Stimulated activated naive CD8-positive, alpha-beta T cell treated with anti-CD3 and anti-CD28 coated beads, Interleukin-15, Interleukin-2, amounts not matched to agents 100 ng/mL and 50 ng/mL, for 24 hours (primary cell): Measurements from ENCODE around the gene ELF4.

ENCODE experiments used
- H3K27ac Mint-ChIP-seq: one replicate; pipeline ENCODE4 v1.8.0; 2021; ENCODE audit warnings: mild to moderate bottlenecking, mixed read lengths
- H3K27me3 Mint-ChIP-seq: one replicate; pipeline ENCODE4 v1.8.0; 2021; ENCODE audit warnings: mixed read lengths
- H3K36me3 Mint-ChIP-seq: one replicate; pipeline ENCODE4 v1.8.0; 2021; ENCODE audit warnings: low read depth, mixed read lengths
- H3K4me1 Mint-ChIP-seq: one replicate; pipeline ENCODE4 v1.8.0; 2021; ENCODE audit warnings: low read depth, mixed read lengths
- H3K4me3 Mint-ChIP-seq: one replicate; pipeline ENCODE4 v1.8.0; 2021; ENCODE audit warnings: mild to moderate bottlenecking, mixed read lengths
- H3K9me3 Mint-ChIP-seq: one replicate; pipeline ENCODE4 v1.8.0; 2021; ENCODE audit warnings: mixed read lengths

The ELF4 gene

GRCh38 chrX:130110379-130111219 lies at the start of gene ELF4:
Gene ELF4, minus strand, starts transcription at chrX:130110497. Its CDS starts 29,167 bp downstream, at chrX:130081330.
- peak within 1 kb of the TSS; percentile 90 for H3K4me3 Mint-ChIP-seq
- no peaks in the 10 kb centered on the region for H3K9me3 Mint-ChIP-seq
- H3K4me1 Mint-ChIP-seq, result peaks cover 49% of the 10 kb centered on the region
- no peaks in the 10 kb centered on the region for H3K27me3 Mint-ChIP-seq
- peaks cover 4% of the 10 kb centered on the region for H3K36me3 Mint-ChIP-seq
- H3K27ac Mint-ChIP-seq, result peak within 1 kb of the TSS; percentile 89

GRCh38 chrX:130159776-130160175 lies 49.5 kb upstream of the ELF4 start:
- H3K27me3 Mint-ChIP-seq, result no peaks in the 10 kb centered on the region
- H3K9me3 Mint-ChIP-seq, result no peaks in the 10 kb centered on the region
- H3K36me3 Mint-ChIP-seq, result peaks cover 9% of the 10 kb centered on the region
- H3K27ac Mint-ChIP-seq, result no peak overlapping the region
- H3K4me3 Mint-ChIP-seq, result no peak overlapping the region
- peaks cover 43% of the 10 kb centered on the region for H3K4me1 Mint-ChIP-seq

GRCh38 chrX:130158311-130158710 lies 48.0 kb upstream of the ELF4 start:
- no peak overlapping the region for H3K4me3 Mint-ChIP-seq

GRCh38 chrX:130155564-130155963 lies 45.3 kb upstream of the ELF4 start:
- Mint-ChIP-seq H3K4me1 (peaks cover 16% of the 10 kb centered on the region), H3K27ac (no peak overlapping the region)

More at GRCh38 chrX:130158311-130158710, 48.0 kb upstream of the ELF4 start:
- H3K27ac Mint-ChIP-seq, result no peak overlapping the region
- H3K4me1 Mint-ChIP-seq, result peaks cover 30% of the 10 kb centered on the region
- H3K9me3 Mint-ChIP-seq, result no peaks in the 10 kb centered on the region
- H3K27me3 Mint-ChIP-seq, result no peaks in the 10 kb centered on the region
- H3K36me3 Mint-ChIP-seq, result peaks cover 4% of the 10 kb centered on the region

GRCh38 chrX:130147631-130148030 lies 37.3 kb upstream of the ELF4 start:
- Mint-ChIP-seq H3K27ac (no peak overlapping the region), H3K27me3 (no peaks in the 10 kb centered on the region), H3K4me1 (no peaks in the 10 kb centered on the region), H3K4me3 (no peak overlapping the region), H3K9me3 (no peaks in the 10 kb centered on the region), H3K36me3 (peaks cover 36% of the 10 kb centered on the region)

More at GRCh38 chrX:130155564-130155963, 45.3 kb upstream of the ELF4 start:
- H3K36me3 Mint-ChIP-seq, result peaks cover 6% of the 10 kb centered on the region
- H3K4me3 Mint-ChIP-seq, result no peak overlapping the region
- H3K9me3 Mint-ChIP-seq, result no peaks in the 10 kb centered on the region
- H3K27me3 Mint-ChIP-seq, result no peaks in the 10 kb centered on the region

GRCh38 chrX:130145123-130145522 lies 34.8 kb upstream of the ELF4 start:
- Mint-ChIP-seq H3K27ac (no peak overlapping the region), H3K36me3 (peaks cover 41% of the 10 kb centered on the region), H3K4me3 (no peak overlapping the region), H3K27me3 (no peaks in the 10 kb centered on the region), H3K4me1 (no peaks in the 10 kb centered on the region), H3K9me3 (no peaks in the 10 kb centered on the region)

- Mint-ChIP-seq H3K4me3 (no peak overlapping the region), H3K27ac (no peak overlapping the region), H3K36me3 (peaks cover 46% of the 10 kb centered on the region), H3K9me3 (no peaks in the 10 kb centered on the region), H3K27me3 (no peaks in the 10 kb centered on the region), H3K4me1 (no peaks in the 10 kb centered on the region)
These were observed 34.2 kb upstream of the ELF4 start for GRCh38 chrX:130144509-130144908.

- Mint-ChIP-seq H3K4me1 (no peaks in the 10 kb centered on the region), H3K27ac (no peak overlapping the region), H3K36me3 (peaks cover 46% of the 10 kb centered on the region), H3K27me3 (no peaks in the 10 kb centered on the region), H3K9me3 (no peaks in the 10 kb centered on the region), H3K4me3 (no peak overlapping the region)
These were observed 29.3 kb upstream of the ELF4 start for GRCh38 chrX:130139474-130140201.

GRCh38 chrX:130136961-130137360 lies 26.7 kb upstream of the ELF4 start:
- Mint-ChIP-seq H3K36me3 (peaks cover 36% of the 10 kb centered on the region), H3K27me3 (no peaks in the 10 kb centered on the region), H3K27ac (no peak overlapping the region), H3K4me3 (no peak overlapping the region), H3K4me1 (no peaks in the 10 kb centered on the region), H3K9me3 (no peaks in the 10 kb centered on the region)

GRCh38 chrX:130136496-130136895 lies 26.2 kb upstream of the ELF4 start:
- Mint-ChIP-seq H3K27ac (peak overlapping the region; percentile 16), H3K36me3 (peaks cover 32% of the 10 kb centered on the region), H3K9me3 (no peaks in the 10 kb centered on the region), H3K4me3 (no peak overlapping the region), H3K4me1 (no peaks in the 10 kb centered on the region), H3K27me3 (no peaks in the 10 kb centered on the region)

GRCh38 chrX:130130990-130131389 lies 20.7 kb upstream of the ELF4 start:
- no peaks in the 10 kb centered on the region for H3K27me3 Mint-ChIP-seq
- H3K9me3 Mint-ChIP-seq, result no peaks in the 10 kb centered on the region
- no peak overlapping the region for H3K27ac Mint-ChIP-seq
- H3K4me1 Mint-ChIP-seq, result no peaks in the 10 kb centered on the region
- peaks cover 28% of the 10 kb centered on the region for H3K36me3 Mint-ChIP-seq
- no peak overlapping the region for H3K4me3 Mint-ChIP-seq

- H3K4me1 Mint-ChIP-seq, result peaks cover 1% of the 10 kb centered on the region
- H3K4me3 Mint-ChIP-seq, result no peak overlapping the region
- H3K36me3 Mint-ChIP-seq, result peaks cover 18% of the 10 kb centered on the region
- H3K27ac Mint-ChIP-seq, result no peak overlapping the region
- no peaks in the 10 kb centered on the region for H3K9me3 Mint-ChIP-seq
- no peaks in the 10 kb centered on the region for H3K27me3 Mint-ChIP-seq
These were observed 15.0 kb upstream of the ELF4 start for GRCh38 chrX:130125091-130125874.

GRCh38 chrX:130124577-130124976 lies 14.3 kb upstream of the ELF4 start:
- H3K36me3 Mint-ChIP-seq, result peaks cover 18% of the 10 kb centered on the region
- no peak overlapping the region for H3K27ac Mint-ChIP-seq
- no peak overlapping the region for H3K4me3 Mint-ChIP-seq
- H3K4me1 Mint-ChIP-seq, result peaks cover 8% of the 10 kb centered on the region
- H3K9me3 Mint-ChIP-seq, result no peaks in the 10 kb centered on the region
- no peaks in the 10 kb centered on the region for H3K27me3 Mint-ChIP-seq

- peaks cover under 1% of the 10 kb centered on the region for H3K36me3 Mint-ChIP-seq
- H3K9me3 Mint-ChIP-seq, result no peaks in the 10 kb centered on the region
- H3K27ac Mint-ChIP-seq, result no peak overlapping the region
- no peaks in the 10 kb centered on the region for H3K27me3 Mint-ChIP-seq
- H3K4me3 Mint-ChIP-seq, result peak overlapping the region; percentile 26
- H3K4me1 Mint-ChIP-seq, result peaks cover 29% of the 10 kb centered on the region
These were observed 11.2 kb upstream of the ELF4 start for GRCh38 chrX:130121505-130121800.
